ENCODE results near the gene PANK2.

GRCh38 chr20:3911956-3912355, 22.8 kb downstream of the PANK2 start:
- TF ChIP-seq CTCF (optimal IDR thresholded peaks at IDR 0.05 in 1 of 3, IDR thresholded peaks at IDR 0.05 in 1 of 3, conservative IDR thresholded peaks at IDR 0.05 in 1 of 3; ENCODE audit: extremely low read depth in 1 of 3, insufficient read depth in 2 of 3, low read length in 3 of 3) = no peak
- no peak for TF ChIP-seq EZH2 (IDR thresholded peaks at IDR 0.05; ENCODE audit: low read length)

Measured in keratinocyte (primary cell).